MG63 (cell line): ENCODE results near the gene VDR. TPM values are rescaled to one million over a fixed set of nuclear protein-coding genes. Genes with fewer than 3 reads are reported as not detected.
"Not testable (repeated sequence)": the region's sequence is repeated elsewhere in the genome, so short reads cannot be mapped to it uniquely, and the experiment has no call there.

ENCODE experiments used
- DNase-seq: peaks from one replicate; pipeline ENCODE4 v3.0.0-alpha.2; 2020
- H3K27me3 ChIP-seq: fragments of 250-450 bp; sonication (Bioruptor Pico); 2 replicates; pipeline ENCODE4 v1.5.1; 2020; ENCODE audit warnings: mild to moderate bottlenecking, moderate library complexity
- H3K36me3 ChIP-seq: fragments of 250-450 bp; sonication (Bioruptor Pico); 2 replicates; pipeline ENCODE4 v1.5.1; 2020; ENCODE audit warnings: mild to moderate bottlenecking, moderate library complexity
- H3K4me3 ChIP-seq: fragments of 250-450 bp; sonication (Bioruptor Pico); 2 replicates; pipeline ENCODE4 v1.5.1; 2020; ENCODE audit warnings: mild to moderate bottlenecking, moderate library complexity
- H3K9me3 ChIP-seq: fragments of 250-450 bp; sonication (Bioruptor Pico); 2 replicates; pipeline ENCODE4 v1.5.1; 2020; ENCODE audit warnings: mild to moderate bottlenecking, moderate library complexity
- total RNA-seq: library from RNA; depleted of rRNA; stranded (reverse); fragments of >200 nt; shearing (Covaris generic); gene quantifications from 2 replicates; pipeline ENCODE4 v1.2.3, GENCODE V29; 2014; ENCODE audit warnings: low replicate concordance

Gene VDR
- total RNA-seq, 1 experiment from 2014 or later, result 14.7 TPM

GRCh38 chr12:47820631-47821345 is 84.0 kb downstream of the VDR start:
- peak; percentile 95 for DNase-seq
- Histone ChIP-seq H3K27me3 (no peaks in the 10 kb centered on the region), H3K4me3 (peak overlapping the region; percentile 75), H3K36me3 (peaks cover 21% of the 10 kb centered on the region), H3K9me3 (no peaks in the 10 kb centered on the region)

- Histone ChIP-seq H3K27me3 (no peaks in the 10 kb centered on the region), H3K36me3 (peaks cover 24% of the 10 kb centered on the region), H3K9me3 (no peaks in the 10 kb centered on the region), H3K4me3 (peak within 1 kb of the TSS; percentile 75)
- peak; percentile 94 for DNase-seq
These were observed 84.7 kb downstream of the VDR start, which contains the start of gene HDAC7 for GRCh38 chr12:47819896-47820630. Gene HDAC7, minus strand, starts transcription at chr12:47819903. Its CDS starts 118 bp downstream, at chr12:47819785.

- Histone ChIP-seq H3K27me3 (no peaks in the 10 kb centered on the region), H3K9me3 (no peaks in the 10 kb centered on the region), H3K4me3 (peak overlapping the region; percentile 75), H3K36me3 (peaks cover 32% of the 10 kb centered on the region)
- peak; percentile 73 for DNase-seq
These were observed 85.5 kb downstream of the VDR start for GRCh38 chr12:47819138-47819895.

GRCh38 chr12:47818467-47819137 is 86.2 kb downstream of the VDR start:
- Histone ChIP-seq H3K27me3 (no peaks in the 10 kb centered on the region), H3K4me3 (peak overlapping the region; percentile 75), H3K9me3 (no peaks in the 10 kb centered on the region), H3K36me3 (peaks cover 38% of the 10 kb centered on the region)
- peak; percentile 40 for DNase-seq

- H3K36me3 ChIP-seq, result peaks cover 38% of the 10 kb centered on the region
- no peak for DNase-seq
- no peaks in the 10 kb centered on the region for H3K9me3 ChIP-seq
- no peaks in the 10 kb centered on the region for H3K27me3 ChIP-seq
- peak overlapping the region; percentile 75 for H3K4me3 ChIP-seq
These were observed 86.8 kb downstream of the VDR start for GRCh38 chr12:47818007-47818376.

- Histone ChIP-seq H3K27me3 (no peaks in the 10 kb centered on the region), H3K9me3 (no peaks in the 10 kb centered on the region), H3K36me3 (peaks cover 40% of the 10 kb centered on the region), H3K4me3 (peak overlapping the region; percentile 7)
- no peak for DNase-seq
These were observed 87.4 kb downstream of the VDR start for GRCh38 chr12:47817272-47818006.

- H3K27me3 ChIP-seq, result no peaks in the 10 kb centered on the region
- H3K9me3 ChIP-seq, result no peaks in the 10 kb centered on the region
- no peak for DNase-seq
- peaks cover 45% of the 10 kb centered on the region for H3K36me3 ChIP-seq
- H3K4me3 ChIP-seq, result no peak overlapping the region
These were observed 88.2 kb downstream of the VDR start for GRCh38 chr12:47816403-47817271.

- not testable (repeated sequence) for H3K27me3 ChIP-seq, H3K4me3 ChIP-seq, H3K9me3 ChIP-seq, DNase-seq
- peaks cover 53% of the 10 kb centered on the region for H3K36me3 ChIP-seq
These were observed 89.3 kb downstream of the VDR start for GRCh38 chr12:47815447-47815846.

GRCh38 chr12:47814539-47815170 is 90.1 kb downstream of the VDR start:
- peaks cover 53% of the 10 kb centered on the region for H3K36me3 ChIP-seq
- DNase-seq, result no peak
- H3K9me3 ChIP-seq, result no peaks in the 10 kb centered on the region
- no peaks in the 10 kb centered on the region for H3K27me3 ChIP-seq
- no peak overlapping the region for H3K4me3 ChIP-seq

GRCh38 chr12:47813511-47814196 is 91.1 kb downstream of the VDR start:
- H3K9me3 ChIP-seq, result no peaks in the 10 kb centered on the region
- DNase-seq, result no peak
- no peaks in the 10 kb centered on the region for H3K27me3 ChIP-seq
- H3K4me3 ChIP-seq, result peak overlapping the region; percentile 18; the same call in 1 of the 2 replicates
- peaks cover 48% of the 10 kb centered on the region for H3K36me3 ChIP-seq

GRCh38 chr12:47812797-47813510 is 91.8 kb downstream of the VDR start:
- Histone ChIP-seq H3K9me3 (no peaks in the 10 kb centered on the region), H3K27me3 (no peaks in the 10 kb centered on the region), H3K36me3 (peaks cover 43% of the 10 kb centered on the region), H3K4me3 (peak overlapping the region; percentile 18)
- DNase-seq, result peak; percentile 86

- Histone ChIP-seq H3K4me3 (no peak overlapping the region), H3K9me3 (no peaks in the 10 kb centered on the region), H3K27me3 (no peaks in the 10 kb centered on the region), H3K36me3 (peaks cover 34% of the 10 kb centered on the region)
- peak; percentile 58 for DNase-seq
These were observed 93.0 kb downstream of the VDR start for GRCh38 chr12:47811581-47812484.

GRCh38 chr12:47811072-47811396 is 93.8 kb downstream of the VDR start:
- Histone ChIP-seq H3K9me3 (no peaks in the 10 kb centered on the region), H3K36me3 (peaks cover 34% of the 10 kb centered on the region), H3K4me3 (no peak overlapping the region), H3K27me3 (no peaks in the 10 kb centered on the region)
- no peak for DNase-seq
